ENCODE measurements around the gene ITIH1.

Gene ITIH1

GRCh38 chr3:52817221-52817620 lies 39.8 kb downstream of the ITIH1 start:
- FAIRE-seq, result no peak

GRCh38 chr3:52817860-52818259 lies 40.5 kb downstream of the ITIH1 start:
- FAIRE-seq, result no peak

GRCh38 chr3:52819936-52820335 lies 42.5 kb downstream of the ITIH1 start:
- no peak for FAIRE-seq

GRCh38 chr3:52820736-52821135 lies 43.3 kb downstream of the ITIH1 start:
- FAIRE-seq, result no peak

GRCh38 chr3:52822363-52822762 lies 45.0 kb downstream of the ITIH1 start:
- no peak for FAIRE-seq

GRCh38 chr3:52824037-52824436 lies 46.6 kb downstream of the ITIH1 start:
- FAIRE-seq, result no peak

GRCh38 chr3:52827441-52827840 lies 50.0 kb downstream of the ITIH1 start:
- FAIRE-seq, result no peak

- no peak for FAIRE-seq
These were observed 50.5 kb downstream of the ITIH1 start for GRCh38 chr3:52827866-52828376.

- no peak for FAIRE-seq
These were observed 52.1 kb downstream of the ITIH1 start for GRCh38 chr3:52829482-52829881.

GRCh38 chr3:52829906-52830463 lies 52.6 kb downstream of the ITIH1 start:
- FAIRE-seq, result no peak

- FAIRE-seq, result no peak
These were observed 53.3 kb downstream of the ITIH1 start, which contains the start of gene ITIH4 for GRCh38 chr3:52830535-52831258. Gene ITIH4 (minus strand): TSS chr3:52830672. CDS start chr3:52830642, 30 bp downstream.

- FAIRE-seq, result no peak
These were observed 54.3 kb downstream of the ITIH1 start for GRCh38 chr3:52831500-52832301.

GRCh38 chr3:52833202-52833601 lies 55.8 kb downstream of the ITIH1 start:
- FAIRE-seq, result no peak

- FAIRE-seq, result no peak
These were observed 57.6 kb downstream of the ITIH1 start, which contains the start of gene MUSTN1 for GRCh38 chr3:52834871-52835501. Gene MUSTN1 (minus strand): TSS chr3:52835019. CDS start chr3:52834948, 71 bp downstream.

GRCh38 chr3:52835766-52836470 lies 58.5 kb downstream of the ITIH1 start:
- no peak for FAIRE-seq

GRCh38 chr3:52836471-52836845 lies 59.1 kb downstream of the ITIH1 start:
- no peak for FAIRE-seq

GRCh38 chr3:52836986-52837385 lies 59.6 kb downstream of the ITIH1 start:
- no peak for FAIRE-seq

- no peak for FAIRE-seq
These were observed 61.3 kb downstream of the ITIH1 start for GRCh38 chr3:52838561-52839267.

- no peak for FAIRE-seq
These were observed 61.8 kb downstream of the ITIH1 start for GRCh38 chr3:52839268-52839575.

GRCh38 chr3:52839892-52840545 lies 62.6 kb downstream of the ITIH1 start:
- FAIRE-seq, result no peak

GRCh38 chr3:52841211-52841980 lies 64.0 kb downstream of the ITIH1 start:
- no peak for FAIRE-seq

Measured in islet of Langerhans (tissue), 1 donor.